Subcutaneous abdominal adipose tissue (tissue), 5 donors: ENCODE data around the gene ANKDD1A.

Experiments used
- H3K27ac ChIP-seq: one replicate; pipeline ENCODE4 v1.7.0; 2013; ENCODE audit warnings: low read depth, mild to moderate bottlenecking, inconsistent platforms, low read length, moderate library complexity
- H3K27me3 ChIP-seq, 5 donors: one replicate each; pipeline ENCODE4 v1.7.0; 2013; ENCODE audit warnings: low read length in 5 of 5, inconsistent platforms in 1 of 5; ENCODE audit not compliant: control insufficient read depth in 5 of 5, insufficient read depth in 4 of 5
- H3K36me3 ChIP-seq, 5 donors: one replicate each; pipeline ENCODE4 v1.7.0; 2013; ENCODE audit warnings: low read length in 5 of 5; ENCODE audit not compliant: control insufficient read depth in 5 of 5, insufficient read depth in 5 of 5
- H3K4me1 ChIP-seq, 5 donors: one replicate each; pipeline ENCODE4 v1.7.0; 2013; ENCODE audit warnings: low read length in 5 of 5, mild to moderate bottlenecking in 3 of 5, moderate library complexity in 1 of 5; ENCODE audit not compliant: control insufficient read depth in 5 of 5, insufficient read depth in 5 of 5
- H3K4me3 ChIP-seq, 5 donors: one replicate each; pipeline ENCODE4 v1.7.0; 2013; ENCODE audit warnings: low read length in 5 of 5, low read depth in 1 of 5
- H3K9ac ChIP-seq, 5 donors: one replicate each; pipeline ENCODE4 v1.7.0; 2013; ENCODE audit warnings: low read length in 5 of 5, mild to moderate bottlenecking in 4 of 5, moderate library complexity in 3 of 5
- H3K9me3 ChIP-seq, 5 donors: one replicate each; pipeline ENCODE4 v1.7.0; 2013; ENCODE audit warnings: low read length in 5 of 5; ENCODE audit not compliant: control insufficient read depth in 5 of 5
- donor health status: healthy.
- donor health status: healthy.
- donor health status: healthy.
- donor health status: healthy.
- donor health status: healthy.

ANKDD1A gene

GRCh38 chr15:64911311-64912186, at the start of gene ANKDD1A:
ANKDD1A (plus strand) TSS chr15:64911902; CDS start chr15:64911931, 29 bp downstream.
- Histone ChIP-seq H3K9me3 (no peaks in the 10 kb centered on the region), H3K36me3 (no peaks in the 10 kb centered on the region), H3K4me3 (peak within 1 kb of the TSS; percentile 35 to 78 (median 73)), H3K27ac (no peak within 1 kb of the TSS), H3K4me1 (peaks cover 0 to 18% (median 17%) of the 10 kb centered on the region in 5 donors), H3K27me3 (no peaks in the 10 kb centered on the region), H3K9ac (peak within 1 kb of the TSS in 2 of 5 donors; percentile 49 to 59)

- Histone ChIP-seq H3K9ac (no peak overlapping the region), H3K36me3 (peaks cover 3 to 93% (median 77%) of the 10 kb centered on the region in 5 donors), H3K4me1 (peaks cover 7 to 70% (median 51%) of the 10 kb centered on the region in 5 donors), H3K9me3 (no peaks in the 10 kb centered on the region), H3K27ac (no peak overlapping the region), H3K4me3 (no peak overlapping the region), H3K27me3 (no peaks in the 10 kb centered on the region)
Observed at GRCh38 chr15:64861960-64862359, 49.7 kb upstream of the ANKDD1A start.

GRCh38 chr15:64862408-64862807, 49.3 kb upstream of the ANKDD1A start:
- Histone ChIP-seq H3K4me3 (no peak overlapping the region), H3K27me3 (no peaks in the 10 kb centered on the region), H3K27ac (no peak overlapping the region), H3K4me1 (peaks cover 4 to 69% (median 46%) of the 10 kb centered on the region in 5 donors), H3K36me3 (peaks cover 3 to 94% (median 80%) of the 10 kb centered on the region in 5 donors), H3K9ac (no peak overlapping the region), H3K9me3 (no peaks in the 10 kb centered on the region)

- Histone ChIP-seq H3K27ac (peak overlapping the region; percentile 24), H3K4me1 (peaks cover 0 to 56% (median 32%) of the 10 kb centered on the region in 5 donors), H3K36me3 (peaks cover under 1 to 83% (median 77%) of the 10 kb centered on the region in 5 donors)
Observed at GRCh38 chr15:64864068-64864467, 47.6 kb upstream of the ANKDD1A start.

GRCh38 chr15:64865126-64865997, 46.3 kb upstream of the ANKDD1A start:
- Histone ChIP-seq H3K9me3 (no peaks in the 10 kb centered on the region), H3K4me3 (peak overlapping the region in 1 of 5 donors; percentile 17), H3K36me3 (peaks cover 0 to 74% (median 67%) of the 10 kb centered on the region in 5 donors), H3K27me3 (no peaks in the 10 kb centered on the region), H3K27ac (peak overlapping the region; percentile 30), H3K9ac (no peak overlapping the region), H3K4me1 (peaks cover 0 to 55% (median 25%) of the 10 kb centered on the region in 5 donors)

More at GRCh38 chr15:64864068-64864467, 47.6 kb upstream of the ANKDD1A start:
- H3K27me3 ChIP-seq = no peaks in the 10 kb centered on the region
- H3K9ac ChIP-seq = peak overlapping the region in 2 of 5 donors; percentile 4 to 45
- no peaks in the 10 kb centered on the region for H3K9me3 ChIP-seq
- no peak overlapping the region for H3K4me3 ChIP-seq

GRCh38 chr15:64865998-64866520, 45.6 kb upstream of the ANKDD1A start:
- peak overlapping the region; percentile 30 for H3K27ac ChIP-seq
- H3K4me1 ChIP-seq = peaks cover 0 to 52% (median 23%) of the 10 kb centered on the region in 5 donors
- no peaks in the 10 kb centered on the region for H3K9me3 ChIP-seq
- H3K4me3 ChIP-seq = no peak overlapping the region
- H3K27me3 ChIP-seq = no peaks in the 10 kb centered on the region
- H3K9ac ChIP-seq = no peak overlapping the region
- peaks cover 0 to 67% (median 61%) of the 10 kb centered on the region in 5 donors for H3K36me3 ChIP-seq

- H3K27me3 ChIP-seq = no peaks in the 10 kb centered on the region
- H3K36me3 ChIP-seq = peaks cover 0 to 38% (median 36%) of the 10 kb centered on the region in 5 donors
- no peak overlapping the region for H3K4me3 ChIP-seq
- H3K27ac ChIP-seq = no peak overlapping the region
- H3K9ac ChIP-seq = no peak overlapping the region
- H3K9me3 ChIP-seq = no peaks in the 10 kb centered on the region
- peaks cover 2 to 60% (median 25%) of the 10 kb centered on the region in 5 donors for H3K4me1 ChIP-seq
Observed at GRCh38 chr15:64869501-64869900, 42.2 kb upstream of the ANKDD1A start.

- no peaks in the 10 kb centered on the region for H3K27me3 ChIP-seq
- H3K36me3 ChIP-seq = peaks cover 0 to 29% (median 27%) of the 10 kb centered on the region in 5 donors
- no peak overlapping the region for H3K27ac ChIP-seq
- no peak overlapping the region for H3K9ac ChIP-seq
- H3K9me3 ChIP-seq = no peaks in the 10 kb centered on the region
- H3K4me3 ChIP-seq = no peak overlapping the region
- peaks cover 2 to 52% (median 21%) of the 10 kb centered on the region in 5 donors for H3K4me1 ChIP-seq
Observed at GRCh38 chr15:64870353-64870752, 41.3 kb upstream of the ANKDD1A start.

- Histone ChIP-seq H3K4me1 (peaks cover 11 to 55% (median 29%) of the 10 kb centered on the region in 5 donors), H3K27ac (peak overlapping the region; percentile 91), H3K9ac (no peak overlapping the region)
Observed at GRCh38 chr15:64875641-64876223, 36.0 kb upstream of the ANKDD1A start.

More at GRCh38 chr15:64875641-64876223, 36.0 kb upstream of the ANKDD1A start:
- H3K36me3 ChIP-seq = no peaks in the 10 kb centered on the region
- no peak overlapping the region for H3K4me3 ChIP-seq
- no peaks in the 10 kb centered on the region for H3K9me3 ChIP-seq
- H3K27me3 ChIP-seq = no peaks in the 10 kb centered on the region
